Mesenchymal stem cell (in vitro differentiated cells and primary cell): ENCODE data around the gene CGB8.

Experiments
- DNase-seq: peaks from one replicate; pipeline ENCODE4 v3.0.0-alpha.2; 2013
- H2AFZ ChIP-seq: one replicate; pipeline ENCODE4 v1.6.1; 2013; ENCODE audit warnings: low read depth, mild to moderate bottlenecking, control low read depth, inconsistent platforms, low read length, moderate library complexity
- H2AK5ac ChIP-seq: 2 replicates; pipeline ENCODE4 v1.6.1; 2013; ENCODE audit warnings: low read length, moderate library complexity, mild to moderate bottlenecking, inconsistent platforms; ENCODE audit not compliant: severe bottlenecking
- H2BK120ac ChIP-seq: one replicate; pipeline ENCODE4 v1.6.1; 2013; ENCODE audit warnings: low read depth, mild to moderate bottlenecking, inconsistent platforms, low read length, moderate library complexity
- H2BK12ac ChIP-seq, 2 experiments: one replicate each; pipeline ENCODE4 v1.6.1; 2013; ENCODE audit warnings: inconsistent platforms in 2 of 2, low read length in 2 of 2, mild to moderate bottlenecking in 2 of 2, moderate library complexity in 2 of 2, control low read depth in 1 of 2
- H2BK15ac ChIP-seq: one replicate; pipeline ENCODE4 v1.6.1; 2013; ENCODE audit warnings: mild to moderate bottlenecking, low read depth, inconsistent platforms; ENCODE audit not compliant: poor library complexity, severe bottlenecking
- H2BK5ac ChIP-seq: 2 replicates; pipeline ENCODE4 v1.6.1; 2013; ENCODE audit warnings: low read depth, mild to moderate bottlenecking, low read length, control low read depth, inconsistent platforms; ENCODE audit not compliant: poor library complexity, severe bottlenecking
- H3K14ac ChIP-seq, 2 experiments: one replicate each; pipeline ENCODE4 v1.6.1; 2013; ENCODE audit warnings: inconsistent platforms in 2 of 2, low read length in 2 of 2, control low read depth in 1 of 2, mild to moderate bottlenecking in 1 of 2, moderate library complexity in 1 of 2
- H3K18ac ChIP-seq, 2 experiments: one replicate each; pipeline ENCODE4 v1.6.1; 2013; ENCODE audit warnings: inconsistent platforms in 2 of 2, low read length in 2 of 2, control low read depth in 1 of 2, low read depth in 1 of 2, mild to moderate bottlenecking in 1 of 2
- H3K23ac ChIP-seq, 2 experiments: one replicate each; pipeline ENCODE4 v1.6.1; 2013; ENCODE audit warnings: inconsistent platforms in 2 of 2, low read length in 2 of 2, mild to moderate bottlenecking in 2 of 2, moderate library complexity in 2 of 2, control low read depth in 1 of 2
- H3K27ac ChIP-seq: 2 replicates; pipeline ENCODE4 v1.5.1; 2013; ENCODE audit warnings: mild to moderate bottlenecking, moderate library complexity, low read length, control low read depth, inconsistent platforms; ENCODE audit not compliant: poor library complexity, severe bottlenecking
- H3K27me3 ChIP-seq, 2 experiments: 2 replicates each; pipeline versions ENCODE4 v1.6.1 to v1.7.0; 2013; ENCODE audit warnings: low read length in 2 of 2, mild to moderate bottlenecking in 2 of 2, moderate library complexity in 2 of 2, control low read depth in 1 of 2, inconsistent platforms in 1 of 2; ENCODE audit not compliant: control insufficient read depth in 1 of 2, insufficient read depth in 1 of 2
- H3K36me3 ChIP-seq, 2 experiments: 2 replicates each; pipeline versions ENCODE4 v1.6.1 to v1.7.0; 2013; ENCODE audit warnings: low read length in 2 of 2, control low read depth in 1 of 2, inconsistent platforms in 1 of 2, low read depth in 1 of 2, mild to moderate bottlenecking in 1 of 2; ENCODE audit not compliant: insufficient read depth in 2 of 2, control insufficient read depth in 1 of 2
- H3K4ac ChIP-seq, 2 experiments: one replicate each; pipeline ENCODE4 v1.6.1; 2013; ENCODE audit warnings: inconsistent platforms in 2 of 2, low read length in 2 of 2, mild to moderate bottlenecking in 2 of 2, moderate library complexity in 2 of 2, control low read depth in 1 of 2, low read depth in 1 of 2
- H3K4me1 ChIP-seq: 2 replicates; pipeline ENCODE4 v1.6.1; 2013; ENCODE audit warnings: low read depth, low read length, control low read depth; ENCODE audit not compliant: control insufficient read depth, insufficient read depth
- H3K4me2 ChIP-seq: 2 replicates; pipeline ENCODE4 v1.6.1; 2013; ENCODE audit warnings: low read length, mild to moderate bottlenecking, inconsistent platforms; ENCODE audit not compliant: poor library complexity, severe bottlenecking
- H3K4me3 ChIP-seq, 2 experiments: 2 replicates each; pipeline versions ENCODE4 v1.5.1 to v1.7.0; 2013; ENCODE audit warnings: low read length in 2 of 2, mild to moderate bottlenecking in 2 of 2, control low read depth in 1 of 2, low read depth in 1 of 2; ENCODE audit not compliant: insufficient read depth in 1 of 2
- H3K79me1 ChIP-seq: replicated peaks from 2 replicates; pipeline ENCODE4 v1.6.1; 2013; ENCODE audit warnings: mild to moderate bottlenecking, control low read depth, low read length, inconsistent platforms; ENCODE audit not compliant: poor library complexity, severe bottlenecking
- H3K9ac ChIP-seq: 2 replicates; pipeline ENCODE4 v1.7.0; 2013; ENCODE audit warnings: mild to moderate bottlenecking, low read length, moderate library complexity
- H3K9me3 ChIP-seq: 2 replicates; pipeline ENCODE4 v1.7.0; 2013; ENCODE audit warnings: mild to moderate bottlenecking, low read length; ENCODE audit not compliant: control insufficient read depth
- H4K8ac ChIP-seq: one replicate; pipeline ENCODE4 v1.6.1; 2013; ENCODE audit warnings: inconsistent platforms, mild to moderate bottlenecking, low read length, moderate library complexity
- H4K91ac ChIP-seq: one replicate; pipeline ENCODE4 v1.6.1; 2013; ENCODE audit warnings: mild to moderate bottlenecking, low read length, inconsistent platforms
- WGBS: methylation state at CpG from one replicate; pipeline ENCODE4 v1.1.7; 2013; ENCODE audit warnings: mixed read lengths; 5-methylcytosine and 5-hydroxymethylcytosine counted together

Gene CGB8

GRCh38 chr19:49061445-49061844, 12.5 kb upstream of the CGB8 start:
- no peak overlapping the region for H2BK15ac ChIP-seq
- peaks cover 3% of the 10 kb centered on the region for H3K79me1 ChIP-seq
- H2AK5ac ChIP-seq, result no peak overlapping the region
- H3K4ac ChIP-seq, result no peak overlapping the region
- H3K27me3 ChIP-seq, result peaks cover 44 to 83% of the 10 kb centered on the region in 2 experiments
- H2BK5ac ChIP-seq, result no peak overlapping the region
- H3K4me1 ChIP-seq, result peaks cover 30% of the 10 kb centered on the region
- DNase-seq, result no peak
- no peak overlapping the region for H2BK120ac ChIP-seq
- H4K91ac ChIP-seq, result no peak overlapping the region
- no peak overlapping the region for H3K4me3 ChIP-seq
- H3K9me3 ChIP-seq, result no peaks in the 10 kb centered on the region
- H3K18ac ChIP-seq, result no peak overlapping the region
- no peak overlapping the region for H3K4me2 ChIP-seq
- H2BK12ac ChIP-seq, result no peak overlapping the region
- WGBS, result 91% methylated on average over 25 of the region's 25 CpGs
- peaks cover 0 to 4% of the 10 kb centered on the region in 2 experiments for H3K36me3 ChIP-seq
- H2AFZ ChIP-seq, result no peak overlapping the region
- H3K9ac ChIP-seq, result no peak overlapping the region
- no peak overlapping the region for H4K8ac ChIP-seq
- H3K23ac ChIP-seq, result no peak overlapping the region
- peak overlapping the region in 1 of 2 experiments; percentile 39 for H3K14ac ChIP-seq
- no peak overlapping the region for H3K27ac ChIP-seq

- no peak overlapping the region for H3K4ac ChIP-seq
- H3K79me1 ChIP-seq, result peaks cover 3% of the 10 kb centered on the region
- H3K23ac ChIP-seq, result no peak overlapping the region
- no peak overlapping the region for H2BK5ac ChIP-seq
- no peak for DNase-seq
- H2BK120ac ChIP-seq, result no peak overlapping the region
- no peak overlapping the region for H3K4me3 ChIP-seq
- peaks cover 31% of the 10 kb centered on the region for H3K4me1 ChIP-seq
- H3K18ac ChIP-seq, result no peak overlapping the region
- no peak overlapping the region for H2AK5ac ChIP-seq
- peaks cover 0 to 4% of the 10 kb centered on the region in 2 experiments for H3K36me3 ChIP-seq
- no peak overlapping the region for H3K14ac ChIP-seq
- 87% methylated on average over 2 of the region's 2 CpGs for WGBS
- no peak overlapping the region for H4K8ac ChIP-seq
- no peak overlapping the region for H3K27ac ChIP-seq
- no peak overlapping the region for H2BK12ac ChIP-seq
- H3K4me2 ChIP-seq, result no peak overlapping the region
- H2BK15ac ChIP-seq, result no peak overlapping the region
- no peak overlapping the region for H2AFZ ChIP-seq
- H3K9ac ChIP-seq, result no peak overlapping the region
- H3K9me3 ChIP-seq, result no peaks in the 10 kb centered on the region
- H3K27me3 ChIP-seq, result peaks cover 39 to 81% of the 10 kb centered on the region in 2 experiments
- no peak overlapping the region for H4K91ac ChIP-seq
These were observed 12.1 kb upstream of the CGB8 start for GRCh38 chr19:49061000-49061399.

DNA sequence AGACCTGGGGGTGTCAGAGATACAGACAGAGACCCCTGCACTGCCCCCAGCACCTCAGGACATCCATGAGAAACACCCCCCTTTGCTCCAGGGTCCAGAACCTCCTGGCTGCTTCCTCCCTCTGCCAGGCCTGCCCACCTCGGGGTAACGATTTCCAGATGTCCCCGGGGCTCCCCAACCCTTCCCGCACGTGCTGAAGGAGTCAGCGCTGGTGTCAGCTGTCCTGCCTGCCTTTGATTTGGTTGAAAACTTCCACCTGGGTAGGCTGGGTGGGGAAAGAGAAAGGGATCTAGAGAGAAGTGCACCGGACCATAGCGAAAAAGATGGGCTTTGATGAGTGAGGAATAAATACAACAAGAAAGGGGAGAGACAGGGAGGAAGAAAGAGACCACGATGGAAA, 10.1 kb upstream of the CGB8 start:
- peaks cover 19% of the 10 kb centered on the region for H3K4me1 ChIP-seq
- no peak for DNase-seq
- no peaks in the 10 kb centered on the region for H3K9me3 ChIP-seq
- no peak overlapping the region for H3K4me3 ChIP-seq
- H3K4ac ChIP-seq, result no peak overlapping the region
- no peak overlapping the region for H4K91ac ChIP-seq
- WGBS, result 81% methylated on average over 9 of the region's 9 CpGs
- peaks cover 0 to 4% of the 10 kb centered on the region in 2 experiments for H3K36me3 ChIP-seq
- H3K79me1 ChIP-seq, result peaks cover 3% of the 10 kb centered on the region
- H2BK120ac ChIP-seq, result no peak overlapping the region
- no peak overlapping the region for H3K4me2 ChIP-seq
- peak overlapping the region in 1 of 2 experiments; percentile 36 for H3K14ac ChIP-seq
- H2BK5ac ChIP-seq, result no peak overlapping the region
- no peak overlapping the region for H2BK15ac ChIP-seq
- no peak overlapping the region for H2BK12ac ChIP-seq
- H4K8ac ChIP-seq, result no peak overlapping the region
- H2AFZ ChIP-seq, result no peak overlapping the region
- H3K9ac ChIP-seq, result no peak overlapping the region
- peaks cover 22 to 74% of the 10 kb centered on the region in 2 experiments for H3K27me3 ChIP-seq
- no peak overlapping the region for H2AK5ac ChIP-seq
- H3K27ac ChIP-seq, result no peak overlapping the region
- no peak overlapping the region for H3K18ac ChIP-seq
- H3K23ac ChIP-seq, result peak overlapping the region in 1 of 2 experiments; percentile 78

DNA sequence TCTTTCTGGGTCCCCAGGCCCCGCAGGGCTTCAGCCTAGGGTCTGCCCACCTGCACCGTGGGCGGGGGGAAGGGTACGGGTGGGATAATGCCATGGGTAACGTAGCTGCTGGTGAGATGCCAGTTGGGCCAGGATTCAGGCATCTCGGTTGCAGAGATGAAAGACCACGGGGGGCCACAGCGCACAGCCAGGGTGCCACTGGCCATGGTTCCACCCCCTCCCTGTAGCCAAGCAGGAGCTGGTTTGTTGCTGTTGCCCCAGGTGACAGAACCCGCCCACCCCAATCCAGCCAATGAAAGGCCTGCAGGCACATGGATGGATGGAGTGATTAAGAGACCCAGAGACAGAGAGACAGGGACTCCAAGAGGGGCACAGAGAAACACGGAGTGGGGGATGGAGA, 9.7 kb upstream of the CGB8 start:
- peak overlapping the region; percentile 34 for H2BK120ac ChIP-seq
- no peak overlapping the region for H3K14ac ChIP-seq
- WGBS, result 72% methylated on average over 10 of the region's 10 CpGs
- peaks cover 3% of the 10 kb centered on the region for H3K79me1 ChIP-seq
- no peak overlapping the region for H2BK15ac ChIP-seq
- no peak for DNase-seq
- H3K4me2 ChIP-seq, result no peak overlapping the region
- peaks cover 17% of the 10 kb centered on the region for H3K4me1 ChIP-seq
- H3K36me3 ChIP-seq, result peaks cover 0 to 4% of the 10 kb centered on the region in 2 experiments
- no peak overlapping the region for H2BK5ac ChIP-seq
- H3K27me3 ChIP-seq, result peaks cover 17 to 69% of the 10 kb centered on the region in 2 experiments
- H3K9me3 ChIP-seq, result no peaks in the 10 kb centered on the region
- H4K8ac ChIP-seq, result no peak overlapping the region
- no peak overlapping the region for H3K4ac ChIP-seq
- no peak overlapping the region for H3K18ac ChIP-seq
- no peak overlapping the region for H3K9ac ChIP-seq
- no peak overlapping the region for H3K23ac ChIP-seq
- H3K4me3 ChIP-seq, result no peak overlapping the region
- H2BK12ac ChIP-seq, result no peak overlapping the region
- no peak overlapping the region for H3K27ac ChIP-seq
- H4K91ac ChIP-seq, result no peak overlapping the region
- no peak overlapping the region for H2AK5ac ChIP-seq
- H2AFZ ChIP-seq, result no peak overlapping the region
